Heart left ventricle (tissue), 16 donors: ENCODE data around the gene CASKIN1. TPM values are rescaled to one million over a fixed set of nuclear protein-coding genes. Genes with fewer than 3 reads are reported as not detected.

ENCODE experiments used
- ATAC-seq, 4 donors: fragments of 200-7000 bp; cut with Tn5 transposase; one replicate each; pipeline ENCODE4 v1.9.1; 2020 to 2022; ENCODE audit warnings: moderate library complexity in 4 of 4, mild to moderate bottlenecking in 3 of 4, moderate number of reproducible peaks in 1 of 4
- DNase-seq, 5 donors: peaks; one replicate each; pipeline ENCODE4 v3.0.0-alpha.2; 2020
- H3K27ac ChIP-seq, 12 donors: fragments of 200-600 bp; sonication (generic) in 4 of 12; one replicate each; pipeline versions ENCODE4 v1.5.0 to v1.8.0; 2016 to 2022; ENCODE audit warnings: mild to moderate bottlenecking in 2 of 12
- H3K27me3 ChIP-seq, 9 donors: fragments of 200-600 bp; sonication (generic) in 2 of 9; one replicate each; pipeline versions ENCODE4 v1.5.1 to v1.8.0; 2016 to 2022; ENCODE audit warnings: mild to moderate bottlenecking in 3 of 9
- H3K36me3 ChIP-seq, 9 donors: fragments of 200-600 bp; sonication (generic) in 2 of 9; one replicate each; pipeline versions ENCODE4 v1.5.0 to v1.8.0; 2018 to 2022; ENCODE audit warnings: mild to moderate bottlenecking in 2 of 9
- H3K4me1 ChIP-seq, 12 donors: fragments of 200-600 bp; sonication (generic) in 4 of 12; one replicate each; pipeline versions ENCODE4 v1.5.0 to v1.8.0; 2016 to 2022; ENCODE audit warnings: mild to moderate bottlenecking in 3 of 12
- H3K4me3 ChIP-seq, 12 donors: fragments of 200-600 bp; sonication (generic) in 4 of 12; one replicate each; pipeline versions ENCODE4 v1.5.0 to v1.8.0; 2017 to 2022; ENCODE audit warnings: mild to moderate bottlenecking in 9 of 12, moderate library complexity in 4 of 12
- H3K9me3 ChIP-seq, 12 donors: fragments of 200-600 bp; sonication (generic) in 4 of 12; one replicate each; pipeline versions ENCODE4 v1.5.0 to v1.8.0; 2016 to 2022; ENCODE audit warnings: mild to moderate bottlenecking in 1 of 12
- POLR2A ChIP-seq, 2 donors: fragments of 450-650 bp; IDR thresholded peaks; one replicate each; pipeline ENCODE4 v1.6.1; 2017; ENCODE audit warnings: antibody characterized with exemption in 2 of 2, mild to moderate bottlenecking in 2 of 2, moderate library complexity in 2 of 2
- WGBS, 4 donors: extraction: QIAGEN DNeasy Blood & Tissue Kit in 2 of 4; methylation state at CpG; one replicate each; pipeline versions ENCODE4 v1.1.5 to v1.1.7; 2013 to 2018; 5-methylcytosine and 5-hydroxymethylcytosine counted together
- intact Hi-C, 10 donors: fragments of 100-400 bp; cut with DNase I; formaldehyde crosslinking; loops; one replicate each; pipeline versions ENCODE4 v1.11.1 to v1.14.2; 2022
- polyA plus RNA-seq, 2 donors: library from polyadenylated mRNA; stranded (reverse); fragments of 200-250 nt; gene quantifications; one replicate each; pipeline ENCODE4 v1.2.3, GENCODE V29; 2013
- total RNA-seq, 9 donors: library from RNA; depleted of rRNA in 2 of 9; stranded (reverse); fragments of >200 nt in 2 of 9; fragmentation: NEBNext Ultra II Directional in 3 of 9; extraction: Animal tissue kit (Norgen Biotek cat#: 25700) in 3 of 9; gene quantifications; one replicate each; pipeline versions ENCODE4 v1.1.0 to v1.2.4, GENCODE V29; 2016 to 2023
- TF ChIP-seq, protein P1 (sequence below), 12 donors: fragments of 200-600 bp; sonication (generic) in 4 of 12; IDR thresholded peaks; one replicate each; pipeline versions ENCODE4 v1.5.0 to v1.8.0; 2018 to 2022; ENCODE audit warnings: antibody characterized with exemption in 12 of 12, mild to moderate bottlenecking in 5 of 12
- donor health status: ischemic (EF 13 %, LVEDD 7.1; RV severe dilation, severe dysfunction).
- donor health status: healthy with polysubstance abuse.
- donor health status: DM: no; HTN: yes; CAD: no.
- donor health status: DM: no; HTN: no; CAD: no.
- donor health status: ischemic (EF 25% LVEDD 6.9; RV normal size, moderate dysfunction).
- donor health status: ischemic (EF 25% LVEDD 5.7; RV mildly dilated, moderate dysfunction).
- donor health status: healthy.
- donor health status: DM: yes; HTN: yes; CAD: no.
- donor health status: ischemic (EF 35%, LVEDD 5.7; RV mildly dilated, moderate dysfunction).
- donor health status: nonischemic (EF 11% LVEDD 7.7; RV severe dilation, severe dysfunction).
- donor health status: DM: yes; HTN: yes; CAD: no.
- donor health status: PGD.
- donor health status: ischemic (EF 29% LVEDD 5.4; RV normal size, mild dysfunction).
- donor health status: nonischemic (EF 23%, LVEDD 6.1; RV moderate dilation, normal function).

The CASKIN1 gene
- total and polyA plus RNA-seq, 11 donors: 0.37 to 7.0 (median 2.1) TPM

GRCh38 chr16:2155091-2155950, 41.1 kb downstream of the CASKIN1 start, which contains the start of gene TRAF7:
TRAF7 (plus strand) TSS chr16:2155782; CDS start chr16:2163921, 8,139 bp downstream.
- Histone ChIP-seq H3K4me1 (peaks cover 22 to 89% (median 69%) of the 10 kb centered on the region in 12 donors), H3K27me3 (no peaks in the 10 kb centered on the region), H3K36me3 (peaks cover 0 to 20% (median 5%) of the 10 kb centered on the region in 9 donors), H3K9me3 (no peaks in the 10 kb centered on the region), H3K27ac (peak within 1 kb of the TSS; percentile 20 to 91 (median 84)), H3K4me3 (peak within 1 kb of the TSS; percentile 52 to 98 (median 80))
- ATAC-seq: peak; percentile 92 to 96 (median 94)
- TF ChIP-seq POLR2A (IDR thresholded peaks at IDR 0.05): peak; percentile 98 to 100
- TF ChIP-seq, protein P1, sequence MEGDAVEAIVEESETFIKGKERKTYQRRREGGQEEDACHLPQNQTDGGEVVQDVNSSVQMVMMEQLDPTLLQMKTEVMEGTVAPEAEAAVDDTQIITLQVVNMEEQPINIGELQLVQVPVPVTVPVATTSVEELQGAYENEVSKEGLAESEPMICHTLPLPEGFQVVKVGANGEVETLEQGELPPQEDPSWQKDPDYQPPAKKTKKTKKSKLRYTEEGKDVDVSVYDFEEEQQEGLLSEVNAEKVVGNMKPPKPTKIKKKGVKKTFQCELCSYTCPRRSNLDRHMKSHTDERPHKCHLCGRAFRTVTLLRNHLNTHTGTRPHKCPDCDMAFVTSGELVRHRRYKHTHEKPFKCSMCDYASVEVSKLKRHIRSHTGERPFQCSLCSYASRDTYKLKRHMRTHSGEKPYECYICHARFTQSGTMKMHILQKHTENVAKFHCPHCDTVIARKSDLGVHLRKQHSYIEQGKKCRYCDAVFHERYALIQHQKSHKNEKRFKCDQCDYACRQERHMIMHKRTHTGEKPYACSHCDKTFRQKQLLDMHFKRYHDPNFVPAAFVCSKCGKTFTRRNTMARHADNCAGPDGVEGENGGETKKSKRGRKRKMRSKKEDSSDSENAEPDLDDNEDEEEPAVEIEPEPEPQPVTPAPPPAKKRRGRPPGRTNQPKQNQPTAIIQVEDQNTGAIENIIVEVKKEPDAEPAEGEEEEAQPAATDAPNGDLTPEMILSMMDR (IDR thresholded peaks at IDR 0.05): peak in 1 of 12 donors; percentile 13
- peak; percentile 98 to 99 (median 99) for DNase-seq
- WGBS, 4 donors: 0% methylated on average over 32 to 94 of the region's 94 CpGs
- intact Hi-C loops: loop anchor here in 6 of 10 donors (1.0 to 10.0 kb wide), 9 partner anchors 47 to 151 kb away; partner anchors contain the start of genes ECI1 (in 3 of the 6), MLST8 (in 2 of the 6), BRICD5 (in 1 of the 6) and PGP (in 1 of the 6)

DNA sequence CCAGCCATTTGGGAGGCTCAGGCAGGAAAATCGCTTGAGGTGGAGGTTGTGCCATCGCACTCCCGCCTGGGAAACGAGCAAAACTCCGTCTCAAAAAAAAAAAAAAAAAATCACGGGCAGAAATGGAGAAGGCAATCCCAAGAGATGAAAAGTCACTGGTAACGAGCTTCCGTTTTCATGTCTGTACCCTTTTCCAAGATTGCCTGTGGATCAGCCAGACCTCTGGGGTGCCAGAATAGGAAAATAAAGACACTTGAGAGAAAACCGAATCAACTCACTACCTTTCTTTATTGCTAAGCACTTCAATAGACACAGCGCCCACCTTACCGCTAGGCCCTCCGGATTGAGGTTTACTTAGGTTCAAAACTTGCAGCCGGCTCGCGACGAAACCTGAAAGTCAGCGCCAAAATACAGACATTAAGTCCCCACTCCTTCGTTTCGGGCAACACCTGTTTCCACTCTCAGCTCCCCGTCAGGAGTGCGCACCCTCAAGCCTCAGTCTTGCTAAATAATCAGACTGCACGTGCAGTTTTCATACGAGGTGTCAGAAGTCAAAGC, 41.8 kb downstream of the CASKIN1 start:
- intact Hi-C loops: loop anchor here in 7 of 10 donors (1.0 to 10.0 kb wide), 11 partner anchors 48 to 150 kb away; partner anchors contain the start of genes ECI1 (in 3 of the 7), MLST8 (in 2 of the 7), BRICD5 (in 1 of the 7) and PGP (in 1 of the 7)
- 6 to 9% (median 6%) methylated on average over 17 to 23 of the region's 23 CpGs for WGBS, 4 donors

DNA sequence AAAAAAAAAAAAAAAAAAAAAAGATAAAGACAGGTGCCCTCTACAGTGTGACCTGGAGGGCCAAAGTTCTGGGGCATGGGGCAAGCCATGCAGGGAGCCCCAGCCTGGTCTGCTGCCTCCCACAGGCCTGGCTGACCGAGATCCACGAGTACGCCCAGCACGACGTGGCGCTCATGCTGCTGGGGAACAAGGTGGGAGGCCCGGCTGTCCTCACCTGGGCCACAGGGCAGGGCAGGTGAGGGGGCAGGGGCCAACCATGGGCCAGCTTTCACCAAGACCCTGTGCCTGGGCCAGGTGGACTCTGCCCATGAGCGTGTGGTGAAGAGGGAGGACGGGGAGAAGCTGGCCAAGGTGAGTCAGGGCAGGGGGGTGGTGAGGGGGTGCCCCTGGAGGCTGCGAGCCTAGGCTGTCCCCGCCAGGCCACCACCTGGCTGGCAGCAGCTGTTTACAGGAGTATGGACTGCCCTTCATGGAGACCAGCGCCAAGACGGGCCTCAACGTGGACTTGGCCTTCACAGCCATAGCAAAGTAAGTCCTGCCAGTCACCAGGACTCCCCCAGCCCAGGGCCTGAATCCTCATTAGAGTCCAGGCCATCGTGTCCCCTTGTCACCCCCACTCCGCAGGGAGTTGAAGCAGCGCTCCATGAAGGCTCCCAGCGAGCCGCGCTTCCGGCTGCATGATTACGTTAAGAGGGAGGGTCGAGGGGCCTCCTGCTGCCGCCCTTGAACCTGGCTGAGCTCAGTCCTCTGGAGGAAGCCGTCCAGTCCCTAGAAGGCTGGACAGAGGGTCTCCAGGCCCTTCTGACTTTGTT, 43.5 kb downstream of the CASKIN1 start:
- WGBS, 4 donors: 33 to 41% (median 37%) methylated on average over 22 to 25 of the region's 25 CpGs
- ATAC-seq (no peak), DNase-seq (peak in 1 of 5 donors; percentile 48)
- no peaks in the 10 kb centered on the region for H3K9me3 ChIP-seq
- H3K27ac ChIP-seq: peak overlapping the region in 11 of 12 donors; percentile 44 to 91 (median 80)
- no peak for TF ChIP-seq POLR2A (IDR thresholded peaks at IDR 0.05)
- TF ChIP-seq, protein P1 (IDR thresholded peaks at IDR 0.05): no peak
- H3K4me1 ChIP-seq: peaks cover 22 to 89% (median 73%) of the 10 kb centered on the region in 12 donors
- intact Hi-C loops: loop anchor here in 6 of 10 donors (1.0 to 10.0 kb wide), 7 partner anchors 62 to 148 kb away; partner anchors contain the start of genes BRICD5 (in 1 of the 6), ECI1 (in 1 of the 6), PGP (in 1 of the 6) and ZNF598 (in 1 of the 6)
- peaks cover 0 to 20% (median 5%) of the 10 kb centered on the region in 9 donors for H3K36me3 ChIP-seq
- H3K4me3 ChIP-seq: peak overlapping the region; percentile 48 to 98 (median 76)
- no peaks in the 10 kb centered on the region for H3K27me3 ChIP-seq

More for the DNA sequence above, 41.8 kb downstream of the CASKIN1 start:
- H3K27me3 ChIP-seq: no peaks in the 10 kb centered on the region
- H3K4me1 ChIP-seq: peaks cover 22 to 90% (median 65%) of the 10 kb centered on the region in 12 donors
- TF ChIP-seq, protein P1 (IDR thresholded peaks at IDR 0.05): no peak
- TF ChIP-seq POLR2A (IDR thresholded peaks at IDR 0.05): no peak
- no peaks in the 10 kb centered on the region for H3K9me3 ChIP-seq
- H3K27ac ChIP-seq: peak overlapping the region; percentile 12 to 91 (median 81)
- DNase-seq (no peak), ATAC-seq (no peak)
- H3K4me3 ChIP-seq: peak overlapping the region; percentile 48 to 98 (median 76)
- peaks cover 0 to 20% (median 5%) of the 10 kb centered on the region in 9 donors for H3K36me3 ChIP-seq
